GM21619 (cell line): ENCODE measurements around the gene MORN4.
A peak's percentile ranks its signal among the peaks of the same experiment; 100 is the strongest.

Experiments
- ATAC-seq: cut with Tn5 transposase; IDR thresholded peaks from one replicate; pipeline ENCODE4 v1.9.1; 2021; ENCODE audit not compliant: unreplicated experiment

MORN4 gene

DNA sequence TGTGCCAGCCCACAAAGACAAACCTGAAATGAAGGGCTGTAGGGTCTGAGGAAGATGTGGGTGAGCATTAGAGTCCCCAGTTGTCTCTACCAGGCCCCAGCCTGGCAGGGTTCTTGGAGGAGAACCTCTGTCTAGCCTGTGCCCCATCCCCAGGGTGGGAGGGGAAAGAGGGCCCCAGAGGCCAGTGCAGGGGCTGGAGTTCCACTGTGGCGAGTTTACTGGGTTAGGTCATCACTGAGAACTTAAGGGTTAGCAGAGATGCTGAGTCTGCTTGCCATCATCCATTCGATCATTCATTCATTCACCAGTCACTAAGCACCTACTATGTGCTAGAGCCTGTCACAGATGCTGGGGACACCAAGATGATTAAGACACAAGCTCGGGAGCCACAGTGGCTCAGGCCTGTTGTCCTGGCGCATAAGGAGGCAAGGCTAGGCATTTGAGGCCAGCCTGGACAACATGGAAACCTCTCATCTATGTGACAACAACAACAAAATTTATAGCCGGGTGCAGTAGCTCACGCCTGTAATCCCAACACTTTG is 58.1 kb downstream of the MORN4 start:
- ATAC-seq = no peak

DNA sequence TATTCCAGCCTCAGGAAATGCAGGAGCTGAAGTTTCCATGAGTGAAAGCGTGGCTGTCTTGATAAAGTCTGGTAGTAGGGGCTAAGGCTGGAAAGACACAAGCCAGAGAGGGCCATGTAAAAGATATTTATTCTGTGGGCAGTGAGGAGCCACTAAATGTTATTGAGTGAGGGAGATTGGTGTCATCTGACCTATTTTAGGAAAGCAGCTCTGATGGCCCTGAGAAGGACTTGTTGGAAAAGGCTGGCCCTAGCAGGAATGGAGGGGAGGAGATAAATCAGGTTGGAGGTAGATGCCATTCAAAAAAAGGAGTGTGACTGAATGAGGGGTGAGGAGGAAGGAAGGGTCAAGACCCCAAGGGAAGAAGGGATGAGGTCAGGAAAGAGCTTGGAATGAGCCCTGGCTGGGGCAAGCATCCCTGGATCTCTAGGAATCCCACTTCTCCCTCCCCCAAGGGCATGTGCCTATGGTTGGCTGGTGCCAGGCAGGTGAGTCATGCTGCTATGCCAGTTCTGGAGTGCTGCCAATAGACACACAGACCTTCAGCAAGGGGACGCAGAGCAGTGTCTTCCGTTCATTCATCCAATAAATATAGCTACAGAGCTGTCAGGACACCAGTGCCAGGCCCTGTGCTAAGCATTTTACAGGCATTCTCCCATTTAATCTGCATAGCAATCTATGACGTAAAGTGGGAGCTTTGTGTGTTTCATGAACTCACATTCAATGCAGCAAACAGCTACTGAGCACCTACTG is 58.8 kb downstream of the MORN4 start:
- ATAC-seq = no peak

DNA sequence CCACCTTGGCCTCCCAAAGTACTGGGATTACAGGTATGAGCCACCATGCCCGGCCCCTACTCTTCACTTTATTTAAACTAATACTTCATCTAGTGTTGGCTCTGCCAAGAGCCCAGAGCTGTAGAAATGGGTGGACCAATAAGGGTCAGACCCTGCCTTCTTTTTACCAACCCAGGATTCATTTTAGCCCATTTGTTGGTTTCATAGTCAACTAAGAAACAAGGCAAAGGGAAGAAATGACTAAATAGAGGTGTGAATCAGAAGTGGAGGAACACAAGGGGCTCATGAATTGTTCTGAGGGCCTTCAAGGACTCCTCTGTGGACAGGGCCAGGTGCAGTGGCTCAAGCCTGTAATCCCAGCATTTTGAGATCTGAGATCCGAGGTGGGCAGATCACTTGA is 59.6 kb downstream of the MORN4 start:
- no peak for ATAC-seq

DNA sequence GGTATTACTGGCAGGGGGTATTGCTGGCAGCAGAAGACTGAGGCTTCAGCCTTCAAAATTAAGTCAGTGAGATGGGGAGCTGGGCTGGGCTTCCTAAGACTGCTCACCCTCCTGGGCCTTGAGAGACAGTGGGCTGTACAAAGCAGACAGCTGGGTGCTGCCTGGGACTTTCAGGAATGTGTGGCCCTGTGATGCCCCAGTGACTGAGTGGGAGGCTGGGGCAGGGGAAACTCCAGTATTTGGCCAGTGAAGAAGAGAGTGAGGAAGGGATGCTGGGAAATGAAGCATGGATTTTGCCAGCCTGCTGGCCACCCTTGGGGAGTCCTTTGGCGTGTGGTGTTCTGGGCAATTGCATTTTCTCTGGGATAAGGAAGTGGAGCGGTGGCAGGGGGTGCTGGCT is 60.3 kb downstream of the MORN4 start:
- no peak for ATAC-seq

DNA sequence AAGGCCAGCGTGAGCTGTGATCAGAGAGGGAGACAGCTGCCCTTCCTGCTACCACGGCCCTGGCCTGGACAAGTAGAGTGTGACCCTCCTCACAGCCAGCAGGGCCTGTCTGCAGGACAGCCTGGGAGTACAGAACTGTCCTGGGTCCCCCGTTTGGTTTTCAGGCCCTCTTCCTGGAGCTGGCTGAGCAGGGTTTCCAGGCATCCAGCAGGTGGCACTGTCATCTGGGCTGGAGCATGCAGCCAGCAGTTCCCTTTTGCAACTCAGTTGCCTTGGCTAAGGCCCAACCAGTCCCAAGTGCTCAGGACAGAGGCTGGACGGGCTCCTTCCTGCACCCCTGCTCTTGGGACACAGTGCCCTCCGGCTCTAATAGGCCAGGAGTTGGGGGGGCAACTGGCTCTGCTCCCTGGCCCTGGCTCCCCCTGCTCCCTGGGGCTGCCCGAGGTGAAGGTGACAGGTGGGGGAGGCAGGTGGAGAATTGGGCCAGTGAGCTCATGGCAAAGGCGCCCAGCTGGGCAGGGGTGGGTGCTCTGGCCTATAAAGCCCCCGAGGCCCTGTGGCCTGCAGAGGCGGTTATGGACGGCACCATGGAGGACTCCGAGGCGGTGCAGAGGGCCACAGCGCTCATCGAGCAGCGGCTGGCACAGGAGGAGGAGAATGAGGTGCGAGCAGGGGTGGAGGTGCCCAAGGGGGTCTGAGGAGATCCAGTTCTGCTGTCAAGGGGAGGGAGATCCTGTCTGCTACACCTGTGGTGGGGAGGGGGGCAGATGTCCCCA is 60.9 kb downstream of the MORN4 start, which contains the start of gene ANKRD2:
TSS of gene ANKRD2 (plus strand) at position 566 of the 776 bp plus-strand sequence. CDS start at position 576, 10 bp downstream.
- ATAC-seq = peak; percentile 67

DNA sequence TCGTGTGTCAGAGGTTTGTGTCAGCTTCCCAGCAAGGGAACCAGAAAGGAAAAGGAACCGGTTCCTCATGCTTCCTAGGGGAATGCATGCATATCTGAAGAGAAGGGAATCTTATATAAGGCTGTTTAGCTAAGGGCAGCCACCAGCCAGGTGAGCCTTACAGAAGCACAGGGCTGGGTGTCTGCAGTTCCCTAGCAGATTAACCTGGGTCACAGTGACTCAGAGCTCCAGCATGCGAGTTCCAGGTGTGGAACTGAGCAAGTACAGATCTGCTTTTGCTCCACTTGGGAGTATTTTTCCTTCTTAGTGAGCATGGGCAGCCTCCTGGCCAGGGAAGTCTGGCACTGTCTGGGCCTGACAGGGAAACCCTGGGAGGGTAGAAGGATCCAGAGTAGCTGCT is 61.7 kb downstream of the MORN4 start:
- no peak for ATAC-seq

DNA sequence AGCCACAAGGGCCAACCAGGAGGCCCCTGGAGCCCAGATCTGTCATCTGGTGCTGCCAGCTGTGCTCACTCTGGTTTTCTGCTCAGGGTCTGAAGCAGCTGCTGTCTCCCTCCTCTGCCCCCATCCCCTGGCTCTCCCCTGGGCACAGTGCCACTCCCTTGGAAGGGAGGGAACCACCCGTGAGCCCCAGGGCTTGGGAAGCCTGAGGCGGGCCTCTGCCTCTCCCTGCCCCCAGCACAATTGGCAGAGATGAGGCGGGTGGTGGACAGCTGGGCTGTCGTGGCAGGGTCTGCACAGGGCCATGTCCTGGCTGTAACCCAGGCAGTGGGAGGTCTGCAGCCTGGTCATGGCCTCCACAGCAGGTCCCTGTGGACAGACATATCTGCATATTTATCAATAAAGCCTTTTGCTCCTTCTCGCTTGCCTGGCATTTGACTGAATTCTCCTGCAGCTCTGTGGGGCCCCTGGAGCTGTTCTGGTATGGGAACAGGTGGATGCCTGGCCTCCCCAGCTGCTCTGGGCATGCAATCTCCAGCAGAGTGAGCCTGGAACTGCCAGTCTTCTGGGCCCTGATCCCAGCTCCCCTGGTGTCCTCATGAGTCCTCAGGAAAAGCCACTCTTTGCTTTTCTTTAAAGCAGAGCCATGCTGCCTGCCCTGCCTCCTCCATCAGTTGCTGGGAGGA is 62.4 kb downstream of the MORN4 start:
- ATAC-seq = no peak

DNA sequence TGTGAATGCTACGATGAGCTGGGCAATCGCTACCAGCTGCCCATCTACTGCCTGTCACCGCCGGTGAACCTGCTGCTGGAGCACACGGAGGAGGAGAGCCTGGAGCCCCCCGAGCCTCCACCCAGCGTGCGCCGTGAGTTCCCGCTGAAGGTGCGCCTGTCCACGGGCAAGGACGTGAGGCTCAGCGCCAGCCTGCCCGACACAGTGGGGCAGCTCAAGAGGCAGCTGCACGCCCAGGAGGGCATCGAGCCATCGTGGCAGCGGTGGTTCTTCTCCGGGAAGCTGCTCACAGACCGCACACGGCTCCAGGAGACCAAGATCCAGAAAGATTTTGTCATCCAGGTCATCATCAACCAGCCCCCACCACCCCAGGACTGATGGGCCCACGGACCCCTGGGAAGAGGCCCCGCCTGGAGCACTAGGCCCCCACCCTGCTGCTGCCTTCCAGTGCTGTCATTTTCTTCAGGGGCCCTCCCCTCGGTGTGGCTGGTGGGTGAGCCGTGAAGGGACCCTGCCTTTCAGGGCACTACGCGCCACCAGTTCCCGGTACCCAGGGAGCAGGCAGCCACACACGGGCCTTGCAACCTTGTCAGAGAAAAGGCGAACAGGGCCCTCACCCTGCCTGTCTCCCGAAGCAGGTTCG is 63.0 kb downstream of the MORN4 start:
- no peak for ATAC-seq

DNA sequence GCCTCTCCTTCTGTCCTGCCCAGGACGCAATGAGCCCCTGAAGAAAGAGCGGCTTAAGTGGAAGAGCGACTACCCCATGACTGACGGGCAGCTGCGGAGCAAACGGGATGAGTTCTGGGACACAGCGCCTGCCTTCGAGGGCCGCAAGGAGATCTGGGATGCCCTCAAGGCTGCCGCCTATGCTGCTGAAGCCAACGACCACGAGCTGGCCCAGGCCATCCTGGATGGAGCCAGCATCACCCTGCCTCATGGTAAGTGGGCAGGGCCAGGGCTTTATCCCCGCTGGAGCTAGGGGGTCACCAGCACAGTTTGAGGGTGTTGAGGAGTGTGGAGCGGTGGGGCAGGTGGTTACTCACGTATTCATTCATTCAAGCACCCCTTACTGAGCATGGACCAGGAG is 65.4 kb downstream of the MORN4 start:
- ATAC-seq = no peak

DNA sequence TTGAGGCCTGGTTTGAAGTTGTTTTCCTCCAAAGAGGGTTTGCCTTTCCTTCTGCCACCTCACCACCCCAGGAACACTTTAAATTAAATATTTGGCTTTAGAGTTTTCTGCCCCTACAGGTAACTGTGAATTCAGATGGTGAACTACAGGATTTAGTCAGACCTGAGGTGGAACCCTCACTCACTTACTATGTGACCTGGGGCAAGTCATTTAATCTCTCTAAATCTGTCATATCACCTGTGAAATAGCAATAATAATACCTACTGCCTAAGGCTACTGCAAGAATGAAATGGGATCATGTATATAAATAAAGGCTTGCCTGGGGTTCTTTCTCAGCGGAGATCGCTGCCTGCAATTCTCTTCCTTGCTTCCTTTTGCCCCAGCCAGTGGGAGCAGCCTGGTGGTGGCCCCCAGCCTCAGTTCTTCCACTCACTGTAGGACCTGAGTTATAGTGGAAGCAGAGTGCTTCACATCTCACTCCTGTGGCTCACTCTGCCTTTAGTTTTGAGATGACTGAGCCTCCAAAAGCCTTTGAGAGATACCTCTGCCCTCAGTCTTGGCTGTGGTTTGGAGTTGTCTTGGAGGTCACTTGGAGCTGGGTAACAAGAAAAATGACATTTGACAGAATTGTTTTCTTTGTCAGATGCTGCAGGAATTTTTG is 66.8 kb downstream of the MORN4 start:
- ATAC-seq = no peak

DNA sequence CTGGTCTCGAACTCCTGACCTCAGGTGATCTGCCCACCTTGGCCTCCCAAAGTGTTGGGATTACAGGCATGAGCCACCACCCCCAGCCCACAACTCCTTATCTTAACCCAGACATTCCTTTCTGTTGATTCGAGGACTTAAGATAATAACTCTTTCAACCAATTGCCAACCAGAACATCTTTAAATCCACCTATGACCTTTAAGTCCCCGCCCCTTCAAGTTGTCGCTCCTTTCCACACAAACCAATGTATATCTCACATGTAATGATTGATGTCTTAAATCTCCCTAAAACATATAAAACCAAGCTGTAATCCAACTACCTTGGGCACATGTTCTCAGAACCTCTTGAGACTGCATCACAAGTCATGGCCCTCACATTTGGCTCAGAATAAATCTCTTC is 68.5 kb downstream of the MORN4 start:
- ATAC-seq = no peak
